HG02884 (cell line): ENCODE results near the gene SELENOI.

ENCODE experiments used
- ATAC-seq: cut with Tn5 transposase; IDR thresholded peaks from one replicate; pipeline ENCODE4 v1.9.1; 2021; ENCODE audit warnings: mild to moderate bottlenecking, moderate library complexity; ENCODE audit not compliant: unreplicated experiment

The SELENOI gene

DNA sequence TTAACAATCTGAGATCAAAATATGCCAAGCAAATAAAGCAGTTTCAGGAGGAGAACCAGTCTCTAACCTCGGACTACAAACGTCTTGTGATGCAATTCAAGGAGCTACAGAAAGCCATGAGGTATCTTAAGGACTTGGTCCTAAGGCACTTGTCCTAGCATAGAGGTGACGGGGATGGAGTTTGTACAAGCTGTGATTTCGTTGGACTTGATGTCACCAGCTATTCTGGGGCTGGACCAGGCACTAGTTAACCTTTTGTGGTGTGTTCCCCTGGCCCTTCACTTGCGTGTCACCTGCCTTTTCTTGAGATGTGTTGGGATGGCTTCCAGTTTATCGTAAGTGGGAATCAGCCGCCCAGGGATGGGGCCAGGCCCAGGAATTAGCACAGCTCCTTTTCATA lies 98.3 kb downstream of the SELENOI start:
- ATAC-seq, result no peak
